ENCODE results near the gene GATAD2A.

GATAD2A gene

DNA sequence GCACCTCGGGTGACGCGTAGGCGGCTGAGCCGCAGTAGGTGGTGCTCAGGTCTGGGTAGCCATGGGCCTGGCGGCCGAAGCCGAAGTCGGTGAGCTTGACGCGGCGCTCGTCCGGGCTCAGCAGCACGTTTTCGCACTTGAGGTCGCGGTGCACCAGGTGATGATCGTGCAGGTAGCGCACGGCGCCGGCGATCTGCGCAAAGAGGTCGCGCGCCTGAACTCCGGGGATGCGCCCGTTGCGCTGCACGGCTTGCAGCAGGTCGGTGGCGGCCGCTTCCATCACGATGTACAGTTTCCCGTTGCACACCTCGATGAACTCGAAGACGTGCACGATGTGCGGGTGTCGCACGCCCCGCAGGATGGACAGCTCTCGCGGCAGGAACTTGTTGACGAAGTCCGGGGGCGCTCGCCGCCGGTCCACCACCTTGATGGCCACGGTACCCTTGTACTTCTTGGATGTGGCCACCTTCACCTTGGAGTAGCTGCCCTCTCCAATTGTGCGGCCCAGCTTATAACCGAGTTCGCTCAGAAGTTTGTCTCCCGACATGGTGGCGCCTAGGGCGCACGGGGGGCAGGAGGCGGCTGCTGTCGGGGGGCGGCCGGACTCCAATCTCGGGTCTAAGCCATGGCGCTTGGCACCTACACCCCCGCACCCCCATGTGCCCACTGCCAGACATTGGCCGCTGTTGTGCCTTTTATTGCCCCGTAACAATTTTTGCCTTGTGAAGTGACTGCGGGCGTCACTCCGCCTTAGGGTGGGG, 109.6 kb downstream of the GATAD2A start, which contains the start of gene TSSK6:
TSSK6 (minus strand) TSS at position 668 of the 761 bp plus-strand sequence; CDS start at position 547, 121 bp downstream.
- peaks cover 33% of the 10 kb centered on the region for H3K79me2 ChIP-seq (ENCODE audit: insufficient read depth, low read depth)
- H3K36me3 ChIP-seq (ENCODE audit: insufficient read depth) = no peaks in the 10 kb centered on the region; the same call in 1 of the 2 replicates
- peak within 1 kb of the TSS; percentile 26 for H3K4me3 ChIP-seq (IDR thresholded peaks at IDR 0.05; ENCODE audit: insufficient read depth, low read depth, low read length)
- H4K20me1 ChIP-seq (ENCODE audit: insufficient read depth) = no peaks in the 10 kb centered on the region
- H2AFZ ChIP-seq (ENCODE audit: low read depth) = peak within 1 kb of the TSS; percentile 82
- H3K9ac ChIP-seq = peak within 1 kb of the TSS; percentile 61
- no peak for TF ChIP-seq CTCF (conservative IDR thresholded peaks at IDR 0.05; ENCODE audit: low read depth, low read length)
- no peaks in the 10 kb centered on the region for H3K27me3 ChIP-seq (ENCODE audit: insufficient read depth, low read depth)
- H3K4me1 ChIP-seq (ENCODE audit: low read depth, poor library complexity, severe bottlenecking) = peaks cover 16% of the 10 kb centered on the region
- H3K27ac ChIP-seq = peak within 1 kb of the TSS; percentile 53
- peak within 1 kb of the TSS; percentile 83 for H3K4me2 ChIP-seq

DNA sequence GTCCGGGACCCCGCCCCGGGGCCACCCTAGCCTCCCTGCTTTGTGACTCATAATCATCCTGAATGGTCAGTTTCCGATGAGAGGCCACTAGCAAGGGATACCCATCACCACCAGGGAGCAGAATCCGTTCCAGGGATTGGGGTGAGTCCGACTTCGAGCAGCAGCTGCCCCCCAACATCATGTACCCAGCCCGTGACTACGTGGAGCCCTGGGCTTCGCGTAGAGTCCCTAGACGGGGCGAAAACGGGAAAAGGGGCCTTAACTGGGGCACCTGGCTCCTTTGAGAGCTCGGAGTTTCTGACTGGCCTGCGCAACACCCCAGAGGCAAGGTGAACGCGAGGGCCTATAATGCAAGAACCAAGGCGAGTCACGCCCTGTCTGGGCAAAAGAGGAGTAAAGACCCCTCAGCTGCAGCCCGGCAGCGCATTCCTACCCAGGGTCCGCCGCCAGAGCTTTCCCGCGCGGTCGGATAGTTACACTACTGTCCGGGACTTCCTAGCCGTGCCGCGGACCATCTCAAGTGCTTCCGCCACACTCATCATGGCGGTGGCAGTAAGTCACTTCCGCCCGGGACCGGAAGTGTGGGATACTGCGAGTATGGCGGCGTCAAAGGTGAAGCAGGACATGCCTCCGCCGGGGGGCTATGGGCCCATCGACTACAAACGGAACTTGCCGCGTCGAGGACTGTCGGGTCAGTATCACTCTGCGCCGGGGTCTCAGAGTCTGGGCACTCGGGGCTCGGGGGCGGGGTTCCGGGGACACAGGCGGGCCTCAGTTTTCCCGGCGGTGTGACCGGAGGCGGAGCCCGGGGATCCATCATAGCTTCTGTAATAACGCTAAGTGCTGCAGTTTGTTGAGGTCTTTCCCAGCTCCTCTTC, 110.4 kb downstream of the GATAD2A start, which contains the start of gene NDUFA13:
NDUFA13 (plus strand) TSS at position 584 of the 878 bp plus-strand sequence; CDS start at position 598, 14 bp downstream.
- H3K4me2 ChIP-seq = peak within 1 kb of the TSS; percentile 83
- H3K79me2 ChIP-seq (ENCODE audit: insufficient read depth, low read depth) = peaks cover 37% of the 10 kb centered on the region
- peak within 1 kb of the TSS; percentile 26 for H3K4me3 ChIP-seq (IDR thresholded peaks at IDR 0.05; ENCODE audit: insufficient read depth, low read depth, low read length)
- peak within 1 kb of the TSS; percentile 53 for H3K27ac ChIP-seq
- peak within 1 kb of the TSS; percentile 82 for H2AFZ ChIP-seq (ENCODE audit: low read depth)
- H3K36me3 ChIP-seq (ENCODE audit: insufficient read depth) = no peaks in the 10 kb centered on the region; the same call in none of the 2 replicates
- no peaks in the 10 kb centered on the region for H4K20me1 ChIP-seq (ENCODE audit: insufficient read depth)
- peak within 1 kb of the TSS; percentile 61 for H3K9ac ChIP-seq
- TF ChIP-seq CTCF (conservative IDR thresholded peaks at IDR 0.05; ENCODE audit: low read depth, low read length) = no peak
- H3K27me3 ChIP-seq (ENCODE audit: insufficient read depth, low read depth) = no peaks in the 10 kb centered on the region
- H3K4me1 ChIP-seq (ENCODE audit: low read depth, poor library complexity, severe bottlenecking) = peaks cover 16% of the 10 kb centered on the region

DNA sequence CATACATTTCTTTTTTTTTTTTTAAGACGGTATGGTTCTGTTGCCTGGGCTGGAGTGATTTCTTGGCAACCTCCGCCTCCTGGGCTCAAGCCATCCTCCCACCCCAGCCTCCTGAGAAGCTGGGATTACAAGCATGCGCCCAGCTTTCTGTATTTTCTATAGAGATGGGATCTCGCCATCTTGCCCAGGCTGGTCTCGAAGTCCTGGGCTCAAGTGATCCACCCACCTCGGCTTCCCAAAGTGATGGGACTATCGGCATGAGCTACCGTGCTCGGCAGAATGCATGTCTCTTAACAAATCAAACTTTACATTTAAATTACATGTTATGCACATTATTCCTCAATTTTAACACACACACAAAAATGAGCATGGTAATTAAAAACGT, 111.8 kb downstream of the GATAD2A start:
- Histone ChIP-seq H2AFZ (ENCODE audit: low read depth) (no peak overlapping the region), H4K20me1 (ENCODE audit: insufficient read depth) (no peaks in the 10 kb centered on the region), H3K27ac (no peak overlapping the region), H3K36me3 (ENCODE audit: insufficient read depth) (no peaks in the 10 kb centered on the region; the same call in none of the 2 replicates), H3K79me2 (ENCODE audit: insufficient read depth, low read depth) (peaks cover 39% of the 10 kb centered on the region), H3K4me3 (IDR thresholded peaks at IDR 0.05; ENCODE audit: insufficient read depth, low read depth, low read length) (no peak overlapping the region), H3K4me2 (peak overlapping the region; percentile 83), H3K9ac (no peak overlapping the region), H3K4me1 (ENCODE audit: low read depth, poor library complexity, severe bottlenecking) (peaks cover 16% of the 10 kb centered on the region), H3K27me3 (ENCODE audit: insufficient read depth, low read depth) (no peaks in the 10 kb centered on the region)
- no peak for TF ChIP-seq CTCF (conservative IDR thresholded peaks at IDR 0.05; ENCODE audit: low read depth, low read length)

DNA sequence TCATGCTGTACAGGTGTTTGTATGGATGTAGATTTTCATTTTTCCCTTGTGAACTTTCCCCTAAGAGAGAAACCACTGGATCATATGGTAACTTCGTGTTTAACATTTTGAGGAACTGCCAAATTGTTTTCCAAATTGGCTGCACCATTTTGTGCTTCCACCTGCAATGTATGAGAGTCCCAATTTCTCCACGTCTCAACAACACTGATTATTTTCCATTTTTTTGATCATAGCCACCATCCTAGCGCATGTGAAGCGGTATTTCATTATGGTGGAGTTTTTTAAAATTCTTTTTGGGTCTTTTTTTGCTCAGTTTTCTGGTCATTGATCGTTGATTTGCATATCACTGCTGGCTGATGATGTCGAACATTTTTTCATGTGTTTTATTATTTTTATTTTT, 115.5 kb downstream of the GATAD2A start:
- TF ChIP-seq CTCF (conservative IDR thresholded peaks at IDR 0.05; ENCODE audit: low read depth, low read length) = no peak
- peaks cover 45% of the 10 kb centered on the region for H3K79me2 ChIP-seq (ENCODE audit: insufficient read depth, low read depth)
- peaks cover 16% of the 10 kb centered on the region for H3K4me1 ChIP-seq (ENCODE audit: low read depth, poor library complexity, severe bottlenecking)

More for the DNA sequence above, 115.5 kb downstream of the GATAD2A start:
- Histone ChIP-seq H3K9ac (no peak overlapping the region), H3K27me3 (ENCODE audit: insufficient read depth, low read depth) (no peaks in the 10 kb centered on the region), H3K36me3 (ENCODE audit: insufficient read depth) (no peaks in the 10 kb centered on the region; the same call in none of the 2 replicates), H2AFZ (ENCODE audit: low read depth) (no peak overlapping the region), H3K27ac (no peak overlapping the region), H3K4me3 (IDR thresholded peaks at IDR 0.05; ENCODE audit: insufficient read depth, low read depth, low read length) (no peak overlapping the region), H3K4me2 (no peak overlapping the region), H4K20me1 (ENCODE audit: insufficient read depth) (no peaks in the 10 kb centered on the region)
